HG03575 (cell line): ENCODE results near the gene CCM2.

Experiments
- ATAC-seq: cut with Tn5 transposase; IDR thresholded peaks from one replicate; pipeline ENCODE4 v1.9.1; 2021; ENCODE audit not compliant: unreplicated experiment, insufficient number of reproducible peaks, low FRiP score; ENCODE audit errors: extremely low read depth

Gene CCM2

DNA sequence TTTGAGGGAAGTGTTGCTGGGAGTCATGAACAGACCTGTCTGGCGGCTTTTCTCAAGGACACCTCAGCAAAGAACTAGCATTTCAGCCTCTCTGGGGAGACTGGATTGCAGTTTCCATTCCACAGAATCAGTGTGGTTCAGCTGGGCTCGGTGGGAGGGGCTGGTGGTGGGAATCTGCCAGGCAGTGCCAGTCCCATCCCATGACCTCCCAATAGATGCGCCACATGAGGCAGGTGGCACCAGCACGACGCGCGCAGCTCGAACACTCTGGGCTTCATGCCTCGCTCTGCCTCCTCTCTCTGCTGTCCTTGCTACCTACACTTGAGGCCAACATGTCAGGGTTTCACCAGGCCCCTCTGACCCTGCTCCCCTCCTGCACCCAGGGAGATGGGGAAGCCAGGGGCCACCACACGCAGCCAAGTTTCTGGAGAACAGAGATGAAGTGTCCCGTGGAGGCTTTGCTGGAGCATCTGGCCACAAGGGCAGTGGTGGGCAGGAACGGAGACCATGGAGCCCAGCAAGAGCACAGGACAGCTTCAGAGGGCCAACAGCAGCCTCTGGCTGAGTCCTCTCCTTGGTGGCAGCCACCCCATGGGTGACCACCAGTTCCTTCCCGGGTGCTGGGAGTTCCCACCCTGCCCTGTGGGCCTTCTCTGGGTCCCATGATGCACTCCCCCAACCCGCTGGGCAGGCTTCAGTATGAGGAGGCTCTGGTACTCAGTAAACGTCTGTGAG is 86.5 kb downstream of the CCM2 start:
- ATAC-seq = no peak

DNA sequence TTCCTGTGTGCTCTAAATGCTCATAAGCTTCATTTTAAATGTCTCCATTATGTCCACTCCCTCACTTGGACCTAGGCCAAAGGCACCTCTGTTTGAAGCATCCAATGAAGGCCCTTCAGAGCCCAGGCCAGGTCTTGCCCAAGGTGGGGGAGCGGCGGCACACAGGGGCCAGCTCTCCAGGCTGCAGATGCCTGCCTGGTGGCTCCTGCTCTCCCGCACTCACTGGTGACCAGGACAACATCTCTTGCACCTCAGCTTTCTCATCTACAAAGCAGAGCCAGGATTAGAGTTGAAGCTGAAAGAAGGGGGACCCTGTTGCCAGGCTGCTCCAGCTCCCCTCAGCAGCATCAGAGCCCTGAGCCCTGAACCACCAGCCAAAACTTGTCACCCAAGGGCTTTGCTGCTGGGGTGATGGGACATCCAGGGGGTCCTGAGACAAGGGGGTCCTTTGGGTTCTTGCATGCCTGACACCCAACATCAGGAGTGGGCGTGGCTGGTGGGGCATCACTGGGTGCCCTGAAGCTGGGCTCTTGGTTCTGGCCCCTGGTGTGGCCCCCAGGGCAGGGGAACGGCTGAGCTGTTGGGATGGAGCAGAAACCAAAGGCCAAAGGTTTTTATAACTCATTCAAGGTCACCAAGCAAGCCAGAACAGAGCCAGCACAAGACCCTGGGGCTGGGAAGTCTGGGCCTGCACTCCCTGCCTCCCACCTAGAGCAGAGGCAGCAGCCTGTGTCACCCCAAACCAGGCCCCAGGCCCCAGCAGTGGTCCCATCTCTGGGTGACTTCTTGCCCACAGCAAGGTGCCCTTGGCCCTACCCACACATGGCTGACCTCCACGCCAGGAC is 87.5 kb downstream of the CCM2 start:
- no peak for ATAC-seq

DNA sequence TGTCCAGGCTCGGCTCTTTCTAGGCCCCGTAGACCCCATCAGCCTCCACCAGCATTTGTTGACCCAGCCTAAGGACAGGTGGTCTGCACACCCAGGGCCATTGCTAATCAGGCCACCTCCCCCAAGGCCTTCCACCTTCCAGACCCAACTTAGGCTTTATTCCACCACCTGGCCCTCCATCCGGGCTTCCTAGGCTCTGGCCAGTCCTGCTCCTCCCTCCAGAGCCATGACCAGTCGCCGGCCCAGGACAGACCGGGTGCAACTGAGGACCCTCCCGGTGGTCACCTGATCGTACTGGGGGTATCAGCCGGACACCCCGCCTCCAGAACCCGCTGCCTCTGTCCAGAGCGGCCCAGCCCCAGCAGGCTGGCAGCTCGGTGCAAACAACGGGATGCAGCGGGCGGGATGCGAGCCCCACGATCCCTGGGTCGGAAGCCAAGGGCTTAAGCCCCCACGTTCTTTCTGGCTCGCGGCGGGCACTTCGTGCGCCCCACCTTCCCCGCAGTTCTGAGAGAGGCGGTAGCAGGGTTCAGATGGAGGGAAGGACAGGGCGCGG is 88.2 kb downstream of the CCM2 start:
- no peak for ATAC-seq

DNA sequence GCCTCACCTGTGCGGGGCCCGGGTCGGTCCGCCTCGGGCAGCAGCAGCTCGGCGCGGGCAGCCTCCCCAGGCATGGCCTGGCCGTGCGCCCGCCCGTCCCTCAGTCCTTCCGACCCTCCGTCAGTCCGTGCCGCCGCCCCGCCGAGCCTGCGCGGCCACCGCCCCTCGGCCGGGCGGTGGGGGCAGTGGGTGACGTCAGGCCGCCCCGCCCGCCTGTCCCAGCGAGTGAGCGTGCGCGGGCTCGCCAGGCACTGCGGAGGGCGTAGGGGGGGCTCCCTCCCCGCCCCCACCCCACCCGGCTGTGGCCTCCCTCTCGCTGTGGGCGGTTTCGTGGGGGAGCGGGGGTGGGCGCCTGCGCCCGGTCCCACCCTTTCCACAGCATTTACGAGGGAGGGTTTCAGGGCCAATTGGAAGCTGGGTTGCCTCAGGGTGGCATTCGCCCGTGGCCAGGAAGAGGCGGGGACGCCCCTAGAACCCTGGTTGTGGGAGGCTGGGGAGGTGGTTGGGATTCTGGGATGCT is 88.9 kb downstream of the CCM2 start, which contains the start of gene NACAD:
Gene NACAD (minus strand): TSS at position 149 of the 520 bp plus-strand sequence. CDS start 75 bp downstream, at position 74.
- ATAC-seq = no peak

DNA sequence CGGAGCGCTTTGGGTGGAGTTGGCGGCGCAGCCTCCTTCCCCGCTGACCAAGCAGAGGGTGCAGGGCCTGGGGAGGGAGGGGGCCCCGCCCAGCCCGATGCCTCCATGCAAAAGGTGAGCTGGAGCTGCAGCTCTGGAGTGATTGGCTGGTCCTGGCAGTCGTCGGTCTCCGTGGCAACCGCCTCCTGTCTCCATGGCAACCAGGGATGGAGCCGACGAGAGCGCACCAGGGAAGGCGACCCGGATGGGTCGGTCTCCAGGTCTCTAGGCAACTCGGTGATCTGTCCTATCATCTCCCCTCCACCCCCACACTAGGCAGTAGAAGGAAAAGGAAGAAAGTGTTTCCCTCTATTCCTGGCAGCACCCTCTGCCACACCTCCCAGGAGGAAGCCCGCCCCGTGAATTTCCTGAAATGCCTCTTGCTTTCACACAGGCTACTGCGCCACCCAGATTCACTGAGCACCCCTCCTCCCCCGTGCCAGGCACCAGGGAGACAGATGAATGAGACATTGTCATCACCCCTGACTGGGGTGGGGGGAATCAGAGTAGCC is 89.4 kb downstream of the CCM2 start:
- no peak for ATAC-seq

DNA sequence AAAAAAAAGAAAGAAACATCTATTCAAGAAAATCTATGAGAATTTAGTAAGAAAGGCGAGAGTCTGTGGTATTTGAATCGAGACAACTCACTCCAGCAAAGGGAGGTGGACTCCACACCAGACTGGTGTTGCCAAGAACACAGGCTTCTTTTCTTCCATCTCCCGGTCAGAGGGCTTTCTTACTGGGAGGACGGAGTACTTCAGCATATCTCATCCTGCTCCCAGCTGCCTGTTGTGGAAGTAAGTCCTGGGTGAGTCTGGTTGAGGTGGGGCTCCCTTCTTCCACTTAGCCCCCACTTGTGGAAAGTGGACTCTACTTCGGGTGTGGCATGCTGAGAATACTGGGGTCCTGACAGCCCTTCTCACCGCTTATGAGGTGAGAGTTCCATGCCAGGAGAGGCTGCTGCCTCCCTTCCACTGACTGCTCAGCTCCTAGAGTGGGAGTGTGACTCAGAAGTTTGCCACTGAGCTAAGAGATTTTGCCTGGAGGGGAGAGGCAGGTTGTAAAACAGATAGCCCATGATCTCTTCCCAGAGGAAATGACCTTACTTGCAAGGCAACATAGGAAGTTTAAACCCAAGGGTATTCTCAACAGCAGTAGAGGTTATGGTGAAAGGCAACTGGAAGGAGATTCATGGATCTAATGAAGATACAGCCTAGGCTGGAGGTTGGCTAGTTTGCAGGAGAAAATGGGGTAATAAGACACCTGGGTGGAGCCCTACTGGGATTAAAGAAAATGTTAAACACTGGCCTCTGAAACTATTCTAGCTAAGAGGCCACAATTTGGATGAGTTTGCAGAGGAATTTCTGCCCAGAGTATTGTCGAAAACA is 92.3 kb downstream of the CCM2 start:
- no peak for ATAC-seq

DNA sequence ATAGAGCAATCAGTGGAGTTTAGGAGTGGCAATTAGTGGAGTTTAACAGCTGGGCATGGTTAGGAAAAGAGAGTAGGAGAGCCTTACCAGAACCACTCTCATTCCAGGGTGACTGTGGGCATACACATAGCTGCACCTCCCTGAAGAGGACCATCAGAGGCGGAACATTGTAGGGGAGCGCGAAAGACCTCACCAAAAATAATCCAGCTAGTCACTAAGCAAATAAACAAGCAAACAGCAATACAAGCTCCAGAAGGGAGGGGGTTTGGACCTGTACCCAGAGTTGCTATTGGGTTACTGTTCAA is 92.9 kb downstream of the CCM2 start:
- ATAC-seq = no peak

DNA sequence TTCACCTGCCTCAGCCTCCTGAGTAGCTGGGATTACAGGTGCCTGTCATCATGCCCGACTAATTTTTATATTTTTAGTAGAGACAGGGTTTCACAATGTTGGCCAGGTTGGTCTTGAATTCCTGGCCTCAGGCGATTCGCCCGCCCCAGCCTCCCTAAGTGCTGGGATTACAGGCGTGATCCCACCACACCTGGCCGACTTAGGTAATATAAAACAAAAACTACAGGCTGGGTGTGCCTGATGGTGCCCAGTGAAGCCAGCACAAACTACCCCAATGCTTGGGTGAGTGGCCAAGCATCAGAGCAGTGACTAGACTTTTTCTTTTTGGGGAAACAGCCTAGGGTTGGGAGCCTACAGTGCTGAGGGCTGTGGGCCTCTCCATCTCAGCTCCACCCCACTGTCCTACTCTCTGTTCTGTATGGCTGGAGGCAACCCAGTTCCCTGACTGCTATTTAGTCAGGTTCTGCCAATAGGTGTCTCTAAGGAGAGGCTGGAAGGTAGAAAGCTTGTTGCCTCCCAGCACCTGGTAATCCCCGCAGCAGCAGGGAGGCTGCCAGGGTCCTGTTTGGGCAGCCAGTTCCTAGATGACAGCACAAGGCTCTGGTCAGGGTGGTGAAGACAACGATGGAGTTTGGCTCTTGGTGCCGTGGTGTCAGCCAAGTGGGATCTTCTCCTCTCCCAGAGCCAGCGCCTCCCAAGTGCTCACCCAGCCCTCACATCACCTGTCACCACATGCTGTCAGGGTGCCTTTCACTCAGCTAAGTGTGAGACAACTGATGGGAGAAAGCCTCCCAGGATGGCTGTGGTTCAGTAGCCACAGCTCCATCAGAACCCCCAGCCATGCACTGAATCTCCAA is 99.2 kb downstream of the CCM2 start:
- no peak for ATAC-seq

DNA sequence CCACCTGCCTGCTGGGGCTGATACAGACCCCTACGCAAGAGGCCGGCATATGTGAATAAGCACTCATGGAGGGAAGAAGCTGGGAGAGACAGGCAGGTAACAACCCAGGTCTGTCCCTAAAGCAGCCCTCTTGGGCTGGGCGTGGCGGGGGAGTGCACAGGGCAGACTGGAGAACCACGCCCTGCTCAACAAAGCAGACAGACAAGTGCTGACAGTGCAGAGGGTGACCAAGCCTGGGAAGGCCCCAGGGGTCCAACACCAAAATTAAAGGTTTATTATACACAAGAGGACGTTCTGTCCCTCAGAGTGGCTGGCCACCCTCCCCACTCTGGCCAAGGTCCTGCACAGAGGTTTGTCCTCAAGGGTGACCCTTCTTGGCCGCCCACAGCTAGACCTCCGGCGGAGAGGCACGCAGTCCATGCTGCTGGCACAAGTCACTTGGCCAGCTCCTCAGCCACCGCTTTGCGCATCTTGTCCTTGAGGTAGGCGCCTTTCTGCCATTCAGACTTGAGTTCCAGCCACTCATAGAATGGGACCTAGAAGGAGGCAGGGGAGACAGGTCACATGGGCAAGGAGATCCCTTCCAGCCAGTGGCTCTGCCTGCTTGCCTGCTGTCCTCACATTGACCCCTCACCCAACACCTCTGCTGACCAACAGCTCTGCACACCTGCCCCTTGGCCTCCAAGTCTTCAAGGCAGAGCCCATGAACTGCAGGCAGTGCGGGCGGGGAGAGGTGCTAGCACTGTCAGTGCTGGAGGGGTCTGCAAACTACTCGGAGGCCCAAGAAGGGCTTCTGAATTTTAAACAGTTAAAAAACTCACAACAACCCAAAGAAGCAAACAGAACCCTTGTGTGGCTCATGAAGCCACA is 100.1 kb downstream of the CCM2 start:
- ATAC-seq = no peak

DNA sequence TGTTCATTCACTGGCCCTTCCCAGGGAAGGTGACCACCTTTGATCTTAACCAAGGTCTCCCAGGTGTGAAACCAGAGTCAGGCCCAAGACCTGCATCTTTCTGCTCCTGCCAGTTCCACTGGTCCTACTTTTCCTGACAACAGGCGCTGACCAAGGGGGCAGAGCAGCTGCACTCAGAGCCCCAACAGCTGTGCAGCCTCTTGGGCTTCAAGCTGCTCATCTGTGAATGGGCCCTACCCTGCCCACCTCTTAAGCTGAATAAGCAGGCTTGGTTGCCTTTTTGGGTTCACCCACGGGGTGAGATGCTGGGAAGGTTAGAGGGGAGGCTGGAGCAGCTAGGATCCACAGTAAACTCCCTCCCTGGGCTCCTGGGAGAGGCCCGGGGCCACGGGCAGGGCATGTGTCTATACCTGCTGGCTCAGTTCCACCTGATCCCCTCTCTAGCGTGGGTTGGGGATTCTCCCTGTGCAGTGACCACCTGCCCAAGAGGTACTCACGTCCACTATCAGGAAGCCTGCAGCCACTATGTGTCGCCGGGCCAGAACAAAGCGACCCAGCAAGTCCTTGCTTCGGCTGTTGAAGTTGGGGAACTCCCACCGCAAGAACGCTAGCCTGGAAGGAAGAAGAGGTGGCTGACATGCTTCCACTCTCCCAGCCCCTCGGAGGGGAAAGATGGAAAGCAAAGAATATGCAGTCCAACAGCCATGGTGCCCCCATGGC is 100.9 kb downstream of the CCM2 start:
- no peak for ATAC-seq

DNA sequence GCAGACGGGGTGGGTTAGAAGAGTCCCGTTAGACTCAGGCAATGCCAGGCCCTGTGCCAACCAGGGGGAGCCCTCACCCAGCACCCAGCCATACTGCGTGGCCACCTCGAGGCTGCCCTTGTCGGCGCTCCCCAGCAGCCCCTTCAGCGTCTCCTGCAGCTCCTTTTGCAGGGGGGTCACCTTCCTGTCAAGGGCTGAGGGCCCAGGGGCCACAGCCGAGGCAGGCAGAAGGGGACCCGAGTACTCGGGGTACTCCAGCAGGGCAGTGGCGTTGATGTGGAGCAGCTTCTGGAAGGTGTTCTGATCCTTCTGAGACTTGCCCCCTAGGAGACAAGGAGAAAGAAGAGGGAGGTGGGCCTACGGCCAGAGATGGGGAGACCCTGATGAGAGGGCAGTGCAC is 101.7 kb downstream of the CCM2 start:
- no peak for ATAC-seq

DNA sequence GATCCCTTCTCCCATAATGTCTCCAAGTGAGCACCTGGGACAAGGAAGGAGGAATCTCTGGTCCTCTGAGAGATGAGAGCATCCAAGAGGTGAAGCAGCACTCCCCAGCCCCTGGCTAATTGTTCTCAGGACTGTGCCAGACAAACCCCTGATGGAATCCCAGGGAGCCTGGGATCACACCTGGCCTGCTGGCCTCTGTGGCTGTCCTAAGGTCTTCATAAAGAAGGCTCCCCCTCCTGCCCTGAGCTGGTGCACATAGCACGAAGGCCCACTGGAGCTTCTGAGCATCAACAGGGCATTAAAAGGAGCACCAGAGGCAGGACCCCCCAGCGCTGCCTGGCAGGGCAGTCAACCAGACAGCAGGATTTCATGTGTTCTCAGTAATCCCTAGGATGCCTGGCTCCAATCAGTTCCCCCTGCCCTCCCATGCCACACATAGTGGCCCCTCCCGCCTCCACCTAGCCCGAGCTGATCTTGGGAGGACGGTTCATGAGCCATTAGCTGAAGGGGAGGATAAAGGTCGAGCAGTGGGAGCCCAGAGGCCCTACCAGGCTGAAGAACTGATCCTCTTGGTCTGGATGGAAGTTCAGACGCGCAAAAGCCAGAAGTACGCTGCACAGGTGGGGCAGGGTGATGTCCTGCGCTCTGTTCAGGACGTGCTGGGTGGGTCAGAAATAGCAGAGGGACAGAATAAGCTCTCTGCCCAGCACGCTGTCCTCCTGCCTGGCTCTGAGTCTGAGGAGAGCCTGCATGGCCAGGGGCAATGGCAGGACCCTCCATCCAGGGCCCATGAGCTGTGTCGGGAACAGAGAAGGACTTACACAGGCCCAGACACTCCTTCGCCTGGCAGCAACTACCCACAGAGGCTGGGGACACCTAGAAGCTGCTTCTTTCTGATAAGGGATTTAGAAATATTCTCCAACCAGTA is 103.0 kb downstream of the CCM2 start:
- ATAC-seq = no peak

DNA sequence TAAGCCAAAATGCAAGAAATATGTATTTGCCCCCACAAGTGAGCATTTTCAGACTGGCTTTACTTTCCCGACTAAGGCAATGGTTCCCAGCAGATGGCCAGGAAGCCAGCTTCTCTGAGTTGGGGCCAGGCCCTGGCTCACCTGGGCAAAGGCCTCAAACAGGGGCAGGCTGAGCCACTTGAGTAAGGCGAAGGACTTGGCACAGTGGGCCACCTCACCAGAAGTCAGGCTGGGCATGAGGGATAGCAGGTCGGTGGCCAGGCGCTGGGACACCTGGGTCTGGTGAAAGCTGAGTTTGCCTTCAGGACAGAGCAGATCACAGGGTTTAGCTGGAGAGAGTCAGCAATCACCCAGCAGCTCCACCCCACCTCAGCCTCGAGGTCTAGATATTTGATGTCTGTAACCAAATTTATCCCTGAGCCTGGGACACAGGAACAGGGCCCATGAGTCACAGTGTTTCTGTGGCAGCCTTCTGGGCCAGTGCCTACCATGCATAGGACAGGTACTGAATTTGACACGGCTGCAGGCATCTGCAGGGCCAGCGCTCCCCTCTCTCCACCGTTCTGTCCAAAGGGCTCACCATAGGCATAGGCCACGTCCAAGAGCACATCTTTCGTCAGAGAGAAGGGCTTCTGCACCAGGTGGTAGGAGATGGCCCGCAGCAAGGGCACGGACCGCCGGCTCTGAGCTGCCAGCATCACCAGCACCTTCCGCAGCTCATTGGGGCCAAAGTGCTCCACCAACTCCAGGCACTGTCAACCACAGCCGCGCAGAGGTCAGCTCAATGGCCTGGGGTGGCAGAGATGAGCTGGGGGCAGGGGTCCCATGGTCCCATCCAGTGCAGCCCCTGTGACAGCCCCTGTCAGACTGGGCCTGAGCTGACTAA is 104.2 kb downstream of the CCM2 start:
- ATAC-seq = no peak

DNA sequence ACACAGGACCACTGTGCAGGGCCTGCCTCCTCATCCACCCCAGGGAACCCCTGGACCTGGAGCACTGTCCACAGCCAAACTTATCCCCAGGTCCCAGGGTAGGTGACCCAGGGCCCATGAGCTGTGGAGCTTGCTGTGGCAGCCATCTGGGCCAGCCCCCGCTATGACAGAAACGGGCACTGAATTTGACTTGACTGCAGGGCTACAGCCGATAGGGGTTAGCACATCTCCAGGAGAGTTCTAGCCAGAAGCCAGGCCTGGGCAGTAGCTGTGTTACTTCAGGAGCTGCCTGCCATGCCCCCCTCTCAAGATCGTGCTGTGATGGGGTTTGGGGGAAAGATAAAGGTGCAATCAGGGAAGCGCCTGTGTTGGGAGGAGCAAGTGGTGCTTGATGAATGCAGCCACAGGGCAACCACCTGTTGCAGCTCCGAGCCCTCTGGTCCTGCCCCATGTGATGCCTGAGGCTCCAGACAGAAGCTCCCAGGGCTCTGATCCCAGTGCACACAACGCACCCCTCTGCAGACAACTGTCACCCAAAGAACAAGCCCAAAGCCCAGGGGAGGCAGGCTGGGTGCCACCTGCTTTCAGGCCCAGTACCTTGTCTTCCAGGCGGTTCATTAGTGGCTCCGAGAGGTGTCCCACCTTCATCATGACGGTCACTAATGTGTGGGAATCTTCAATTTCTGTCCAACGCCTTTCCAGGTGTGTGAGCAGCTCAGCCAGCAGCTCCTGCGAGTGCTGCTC is 105.0 kb downstream of the CCM2 start:
- ATAC-seq = no peak
